GM19240 (cell line): Measurements from ENCODE around the gene STK17B.
"Not testable (repeated sequence)": the region's sequence is repeated elsewhere in the genome, so short reads cannot be mapped to it uniquely, and the experiment has no call there.

Source experiments
- DNase-seq: peaks from one replicate; pipeline ENCODE4 v3.0.0; 2011; ENCODE audit warnings: low spot score; ENCODE audit not compliant: insufficient read length

Gene STK17B

GRCh38 chr2:196113061-196113974 is 58.1 kb downstream of the STK17B start:
- no peak for DNase-seq

- no peak for DNase-seq
Measured at GRCh38 chr2:196112418-196113034, 58.9 kb downstream of the STK17B start.

- DNase-seq: no peak
Measured at GRCh38 chr2:196108604-196109003, 62.8 kb downstream of the STK17B start.

GRCh38 chr2:196105951-196106350 is 65.4 kb downstream of the STK17B start:
- no peak for DNase-seq

- no peak for DNase-seq
Measured at GRCh38 chr2:196104066-196104465, 67.3 kb downstream of the STK17B start.

GRCh38 chr2:196103626-196104025 is 67.8 kb downstream of the STK17B start:
- no peak for DNase-seq

- DNase-seq: peak; percentile 37
Measured at GRCh38 chr2:196101325-196101991, 69.9 kb downstream of the STK17B start.

- DNase-seq: no peak
Measured at GRCh38 chr2:196099916-196100315, 71.5 kb downstream of the STK17B start.

- no peak for DNase-seq
Measured at GRCh38 chr2:196097864-196098660, 73.3 kb downstream of the STK17B start.

- no peak for DNase-seq
Measured at GRCh38 chr2:196096982-196097745, 74.2 kb downstream of the STK17B start.

- no peak for DNase-seq
Measured at GRCh38 chr2:196096264-196096663, 75.1 kb downstream of the STK17B start.

- not testable (repeated sequence) for DNase-seq
Measured at GRCh38 chr2:196089448-196089847, 81.9 kb downstream of the STK17B start.

GRCh38 chr2:196088203-196088602 is 83.2 kb downstream of the STK17B start:
- DNase-seq: no peak

GRCh38 chr2:196086517-196087368 is 84.6 kb downstream of the STK17B start:
- DNase-seq: no peak

- no peak for DNase-seq
Measured at GRCh38 chr2:196083601-196084000, 87.8 kb downstream of the STK17B start.
